SK-N-MC (cell line): ENCODE measurements around the gene TEX19.
"Not testable (repeated sequence)": the region's sequence is repeated elsewhere in the genome, so short reads cannot be mapped to it uniquely, and the experiment has no call there.

Source experiments
- DNase-seq: peaks from one replicate; pipeline ENCODE4 v3.0.0-alpha.2; 2011; ENCODE audit warnings: low read depth, low spot score
- H3K27ac ChIP-seq: fragments of 200-600 bp; sonication (generic); 2 replicates; pipeline ENCODE4 v1.5.1; 2016; ENCODE audit warnings: mixed run types
- H3K36me3 ChIP-seq: fragments of 200-600 bp; sonication (generic); 2 replicates; pipeline ENCODE4 v1.6.1; 2017; ENCODE audit warnings: antibody characterized with exemption, low read length, mixed read lengths; ENCODE audit not compliant: insufficient read depth
- H3K4me3 ChIP-seq: fragments of 200-600 bp; sonication (generic); 2 replicates; pipeline ENCODE4 v1.5.1; 2016
- H3K9ac ChIP-seq: fragments of 200-600 bp; sonication (generic); 2 replicates; pipeline ENCODE4 v1.8.0; 2017; ENCODE audit warnings: mixed run types, mixed read lengths; ENCODE audit not compliant: insufficient read length
- H3K9me3 ChIP-seq: fragments of 200-600 bp; sonication (generic); 2 replicates; pipeline ENCODE4 v1.6.1; 2017; ENCODE audit warnings: low read depth, mild to moderate bottlenecking, antibody characterized with exemption, low read length, moderate library complexity, mixed read lengths
- EZH2 ChIP-seq: fragments of 200-600 bp; sonication (generic); IDR thresholded peaks from one replicate; pipeline ENCODE4 v1.6.1; 2017; ENCODE audit warnings: antibody characterized with exemption
- FOXP2 ChIP-seq: optimal IDR thresholded peaks from 2 replicates; pipeline ENCODE3; 2011; ENCODE audit warnings: mild to moderate bottlenecking, moderate library complexity; ENCODE audit not compliant: insufficient read depth; ENCODE audit errors: extremely low read length, control extremely low read depth
- POLR2AphosphoS5 ChIP-seq: IDR thresholded peaks from 2 replicates; pipeline ENCODE4 v1.6.1; 2012; ENCODE audit warnings: mild to moderate bottlenecking, low read depth, low read length, borderline replicate concordance

Gene TEX19

DNA sequence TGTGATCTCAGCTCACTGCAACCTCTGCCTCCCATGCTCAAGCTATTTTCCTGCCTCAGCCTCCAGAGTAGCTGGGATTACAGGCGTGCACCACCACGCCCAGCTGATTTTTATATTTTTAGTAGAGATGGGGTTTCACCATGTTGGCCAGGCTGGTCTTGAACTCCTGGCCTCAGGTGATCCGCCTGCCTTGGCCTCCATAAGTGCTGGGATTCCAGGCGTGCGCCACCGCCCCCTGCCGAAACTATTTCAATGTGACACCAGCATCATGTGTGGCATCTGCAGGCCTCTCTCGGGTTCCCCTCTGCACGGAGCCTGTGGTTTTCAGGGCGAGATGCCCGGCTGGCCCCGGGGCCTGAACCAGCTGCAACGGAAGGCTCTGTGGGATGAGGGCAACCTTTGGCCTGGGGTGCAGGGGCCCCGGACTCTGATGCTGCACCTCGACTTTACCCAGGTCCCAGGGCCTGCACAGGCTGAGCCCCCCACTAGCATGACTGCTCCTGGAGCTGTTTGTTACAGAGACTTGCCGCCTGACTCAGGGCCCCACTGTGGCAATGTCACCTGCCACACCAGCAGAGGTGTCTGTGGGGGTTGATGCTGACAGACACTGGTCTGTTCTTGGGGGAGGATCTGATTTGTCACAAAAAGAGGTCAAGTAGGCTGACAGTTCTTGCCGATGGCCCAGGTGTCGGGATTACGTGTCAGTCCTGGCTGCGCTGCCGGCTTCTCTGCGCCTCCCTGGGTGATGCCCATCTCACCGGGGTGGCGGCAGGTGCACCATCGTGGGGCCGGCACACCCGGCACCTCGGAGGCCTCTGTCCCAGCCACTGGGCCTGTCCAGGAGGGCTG is 8.6 kb upstream of the TEX19 start:
- no peak overlapping the region for H3K4me3 ChIP-seq
- H3K36me3 ChIP-seq: no peaks in the 10 kb centered on the region
- DNase-seq: no peak
- TF ChIP-seq EZH2: no peak
- H3K9me3 ChIP-seq: no peaks in the 10 kb centered on the region
- H3K27ac ChIP-seq: no peak overlapping the region
- H3K9ac ChIP-seq: no peak overlapping the region

DNA sequence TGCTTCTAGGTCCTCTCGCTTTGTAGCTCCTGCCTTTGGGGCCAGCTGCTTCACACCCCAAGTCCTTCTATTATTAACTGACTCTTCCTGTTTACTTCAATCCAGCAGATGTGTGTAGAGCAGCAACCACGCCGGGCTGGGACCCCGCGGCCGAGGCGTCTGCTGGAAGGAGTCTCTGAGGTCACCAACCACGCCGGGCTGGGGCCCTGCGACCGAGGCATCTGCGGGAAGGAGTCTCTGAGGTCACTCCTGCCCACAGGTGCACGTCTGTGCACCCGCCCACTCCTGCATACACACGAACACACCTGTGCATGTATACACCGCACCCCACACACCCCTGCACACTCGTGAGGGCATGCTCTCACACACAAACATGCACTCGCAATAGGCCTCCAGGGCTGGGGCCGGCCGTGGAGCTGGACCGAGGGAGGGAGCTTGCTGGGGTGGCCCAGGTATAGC is 7.8 kb upstream of the TEX19 start:
- Histone ChIP-seq H3K4me3 (no peak overlapping the region), H3K9me3 (no peaks in the 10 kb centered on the region), H3K27ac (no peak overlapping the region), H3K9ac (no peak overlapping the region), H3K36me3 (no peaks in the 10 kb centered on the region)
- no peak for DNase-seq
- no peak for TF ChIP-seq EZH2
- TF ChIP-seq FOXP2: no peak
- TF ChIP-seq POLR2AphosphoS5: no peak

DNA sequence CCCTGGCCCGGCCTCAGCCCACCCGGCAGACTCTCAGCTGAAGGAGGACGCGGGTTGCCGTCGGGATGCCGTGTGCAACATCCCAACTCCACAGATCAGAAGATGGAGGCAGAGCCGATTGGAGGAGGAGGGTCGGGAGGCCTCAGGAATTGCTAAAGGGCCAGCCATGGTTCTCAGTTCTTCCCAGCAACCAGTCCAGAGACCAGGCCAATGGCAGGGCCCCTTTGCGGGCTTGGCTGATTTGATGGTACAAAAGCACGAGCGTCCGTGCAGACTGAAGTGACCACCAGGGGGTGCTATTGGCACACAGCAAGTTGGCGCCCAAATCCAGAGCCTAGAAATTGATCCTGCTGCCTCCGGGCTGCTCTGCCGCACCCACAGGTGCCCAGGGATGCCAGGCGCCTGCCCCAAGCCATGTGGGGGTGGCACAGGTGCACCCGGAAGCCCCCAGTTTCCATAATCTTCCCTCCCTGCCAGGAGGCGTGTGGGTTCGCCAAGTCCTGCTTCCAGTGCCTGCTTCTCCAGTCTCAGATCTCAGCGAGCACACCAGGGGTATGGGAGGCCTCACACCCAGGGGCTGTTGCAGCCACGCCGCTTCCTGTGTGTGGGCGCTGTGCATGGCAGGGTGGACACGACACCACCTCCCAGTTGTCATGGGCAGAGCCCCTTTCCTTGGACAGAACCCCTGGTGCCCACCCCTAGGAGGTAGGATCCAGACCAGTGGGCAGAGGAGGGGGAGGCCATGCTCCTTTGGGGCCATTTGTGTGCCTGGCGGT is 7.1 kb upstream of the TEX19 start:
- H3K27ac ChIP-seq: no peak overlapping the region
- no peak overlapping the region for H3K4me3 ChIP-seq
- no peaks in the 10 kb centered on the region for H3K9me3 ChIP-seq
- no peaks in the 10 kb centered on the region for H3K36me3 ChIP-seq
- DNase-seq: no peak
- no peak overlapping the region for H3K9ac ChIP-seq
- TF ChIP-seq FOXP2: no peak
- TF ChIP-seq POLR2AphosphoS5: no peak
- no peak for TF ChIP-seq EZH2

DNA sequence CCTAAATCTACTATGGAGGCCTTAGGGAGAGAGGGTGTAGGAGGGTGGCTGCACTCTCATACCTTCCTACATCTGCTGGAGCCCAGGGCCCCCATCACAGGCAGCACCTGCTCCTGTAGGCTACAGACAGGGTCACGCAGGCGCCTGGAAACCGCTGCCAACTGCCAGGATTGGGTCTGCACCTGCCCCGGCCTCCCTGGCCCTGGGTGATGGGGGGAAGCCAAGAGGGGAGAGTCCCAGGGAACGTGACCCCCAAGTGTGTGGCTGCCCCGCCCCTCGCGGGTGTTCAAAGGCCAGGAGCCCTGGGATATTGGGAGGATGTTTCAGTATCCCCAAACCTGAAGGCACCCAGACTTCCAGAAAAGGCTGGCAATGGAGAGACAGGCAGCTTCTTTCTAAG is 5.6 kb upstream of the TEX19 start:
- DNase-seq: no peak
- H3K9ac ChIP-seq: no peak overlapping the region
- no peak overlapping the region for H3K27ac ChIP-seq
- H3K36me3 ChIP-seq: no peaks in the 10 kb centered on the region
- no peaks in the 10 kb centered on the region for H3K9me3 ChIP-seq
- no peak overlapping the region for H3K4me3 ChIP-seq
- TF ChIP-seq POLR2AphosphoS5 (no peak), FOXP2 (no peak), EZH2 (no peak)

DNA sequence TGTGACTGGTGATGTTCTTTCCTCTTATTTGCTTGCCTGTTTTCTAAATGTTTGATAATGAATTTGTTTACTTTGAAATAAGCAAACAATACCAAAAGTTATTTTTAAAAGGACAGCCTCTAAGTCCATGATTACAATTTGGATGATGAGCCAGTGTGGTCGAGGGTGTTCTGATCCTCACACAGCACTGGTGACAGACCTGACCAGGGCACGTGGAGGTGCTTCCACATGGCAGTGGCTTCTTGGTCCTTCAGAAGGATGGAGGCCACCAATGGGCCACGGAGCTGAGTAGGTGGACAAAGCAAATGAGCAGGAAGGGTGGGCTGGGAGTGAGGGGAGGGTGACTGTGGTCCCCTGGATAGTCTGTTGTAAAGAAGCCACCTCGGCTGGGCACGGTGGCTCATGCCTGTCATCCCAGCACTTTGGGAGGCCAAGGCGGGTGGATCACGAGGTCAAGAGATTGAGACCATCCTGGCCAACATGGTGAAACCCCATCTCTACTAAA is 4.2 kb upstream of the TEX19 start:
- Histone ChIP-seq H3K9ac (no peak overlapping the region), H3K4me3 (no peak overlapping the region), H3K9me3 (no peaks in the 10 kb centered on the region), H3K36me3 (no peaks in the 10 kb centered on the region), H3K27ac (no peak overlapping the region)
- no peak for TF ChIP-seq EZH2
- TF ChIP-seq FOXP2: no peak
- TF ChIP-seq POLR2AphosphoS5: no peak
- DNase-seq: no peak

DNA sequence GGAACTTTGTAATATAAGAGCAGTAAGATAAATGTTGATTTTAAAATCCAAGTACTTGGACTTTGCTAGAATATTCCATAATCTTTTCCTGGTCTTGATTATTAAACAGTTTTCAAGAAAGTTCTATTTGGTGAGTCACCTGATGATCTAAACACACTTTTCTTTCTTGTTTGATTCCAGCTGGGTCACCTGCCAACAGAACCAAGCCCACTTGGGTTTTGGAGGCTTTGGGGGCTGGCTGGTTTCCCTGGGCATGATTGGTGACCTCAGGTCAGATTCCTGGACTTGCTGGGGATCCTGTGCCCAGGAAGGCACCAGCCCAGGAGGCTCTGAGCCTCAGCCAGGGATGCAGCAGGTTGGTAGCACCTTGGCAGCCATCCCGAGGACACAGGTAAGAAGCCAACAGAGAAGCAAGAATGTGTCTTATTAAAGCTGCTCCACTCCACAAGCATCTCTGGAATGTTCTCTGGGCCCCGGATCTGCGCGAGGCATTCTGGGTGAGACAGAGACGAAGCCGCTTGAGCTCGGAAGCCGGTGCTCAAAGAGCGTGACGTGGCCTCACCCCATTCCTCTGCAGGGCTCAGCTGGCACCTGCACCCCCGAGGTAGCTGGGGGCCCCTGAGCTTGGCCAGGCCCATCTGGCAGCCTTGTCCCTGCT is 3.1 kb upstream of the TEX19 start:
- Histone ChIP-seq H3K36me3 (no peaks in the 10 kb centered on the region), H3K4me3 (no peak overlapping the region), H3K9ac (no peak overlapping the region), H3K9me3 (no peaks in the 10 kb centered on the region), H3K27ac (no peak overlapping the region)
- DNase-seq: no peak
- no peak for TF ChIP-seq FOXP2
- TF ChIP-seq EZH2: no peak
- TF ChIP-seq POLR2AphosphoS5: no peak

DNA sequence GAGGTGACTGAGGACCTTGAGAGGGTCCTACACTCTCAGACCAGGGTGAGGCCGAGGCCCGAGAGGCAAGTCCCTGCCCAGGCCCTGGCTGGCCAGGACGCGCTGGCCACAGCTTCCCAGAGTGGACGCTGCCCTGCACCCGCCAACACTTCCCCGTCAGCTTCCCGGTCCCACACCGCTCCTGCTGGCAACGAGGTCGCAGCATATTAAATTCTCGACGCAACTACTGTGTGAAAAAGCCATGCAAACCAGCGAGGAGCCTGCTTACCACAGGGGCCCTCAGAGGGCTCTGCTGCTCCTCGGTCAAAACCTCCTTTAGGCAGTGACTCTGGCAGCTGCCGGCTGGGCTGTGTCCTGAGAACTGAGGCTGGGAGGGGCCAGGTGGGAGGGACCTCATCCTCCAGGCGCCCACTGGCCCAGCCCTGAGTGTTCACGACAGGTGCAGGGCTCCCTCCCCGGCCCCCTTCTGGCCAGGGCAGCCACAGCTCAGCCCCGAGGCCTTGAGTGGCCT is 2.1 kb upstream of the TEX19 start:
- Histone ChIP-seq H3K9ac (no peak overlapping the region), H3K4me3 (no peak overlapping the region), H3K27ac (no peak overlapping the region), H3K9me3 (no peaks in the 10 kb centered on the region), H3K36me3 (no peaks in the 10 kb centered on the region)
- DNase-seq: no peak
- TF ChIP-seq EZH2 (no peak), POLR2AphosphoS5 (no peak), FOXP2 (no peak)

DNA sequence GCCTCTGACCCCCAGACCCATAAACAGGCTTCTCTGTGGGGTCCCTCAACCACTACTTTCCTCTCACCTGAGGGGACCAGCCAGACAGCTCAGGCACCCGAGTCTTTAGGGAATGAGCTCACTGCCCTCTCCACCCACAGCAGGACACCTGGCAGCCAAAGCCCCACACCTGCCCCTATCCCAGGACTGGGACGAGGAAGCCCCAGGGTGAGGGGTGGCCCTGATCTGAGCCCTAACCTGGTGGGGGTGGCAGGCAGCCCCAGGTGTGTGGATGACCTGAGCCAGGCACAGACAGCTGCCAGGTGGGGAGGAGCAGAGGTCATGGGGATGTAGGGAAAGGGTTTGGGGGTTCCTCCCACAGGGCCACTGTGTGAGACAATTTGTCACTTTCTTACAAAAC is 1.7 kb upstream of the TEX19 start:
- TF ChIP-seq EZH2 (no peak), FOXP2 (no peak), POLR2AphosphoS5 (no peak)
- Histone ChIP-seq H3K9me3 (no peaks in the 10 kb centered on the region), H3K4me3 (no peak overlapping the region), H3K9ac (no peak overlapping the region), H3K36me3 (no peaks in the 10 kb centered on the region), H3K27ac (no peak overlapping the region)
- no peak for DNase-seq

DNA sequence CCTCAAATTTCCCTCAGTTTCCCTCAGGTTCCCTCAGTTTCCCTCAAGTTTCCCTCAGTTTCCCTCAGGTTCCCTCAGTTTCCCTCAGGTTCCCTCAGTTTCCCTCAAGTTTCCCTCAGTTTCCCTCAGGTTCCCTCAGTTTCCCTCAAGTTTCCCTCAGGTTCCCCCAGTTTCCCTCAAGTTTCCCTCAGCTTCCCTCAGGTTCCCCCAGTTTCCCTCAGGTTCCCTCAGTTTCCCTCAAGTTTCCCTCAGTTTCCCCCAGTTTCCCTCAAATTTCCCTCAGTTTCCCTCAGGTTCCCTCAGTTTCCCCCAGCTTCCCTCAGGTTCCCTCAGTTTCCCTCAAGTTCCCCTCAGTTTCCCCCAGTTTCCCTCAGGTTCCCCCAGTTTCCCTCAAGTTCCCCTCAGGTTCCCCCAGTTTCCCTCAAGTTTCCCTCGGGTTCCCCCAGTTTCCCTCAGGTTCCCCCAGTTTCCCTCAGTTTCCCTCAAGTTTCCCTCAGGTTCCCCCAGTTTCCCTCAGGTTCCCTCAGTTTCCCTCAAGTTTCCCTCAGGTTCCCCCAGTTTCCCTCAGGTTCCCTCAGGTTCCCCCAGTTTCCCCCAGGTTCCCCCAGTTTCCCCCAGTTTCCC is 516 bp downstream of the TEX19 start:
- not testable (repeated sequence) for H3K4me3 ChIP-seq, H3K9me3 ChIP-seq, H3K9ac ChIP-seq, DNase-seq, H3K36me3 ChIP-seq
- peak overlapping the region; percentile 90; the same call in 1 of the 2 replicates for H3K27ac ChIP-seq
